Measurements from ENCODE around the gene DYNC1I1.

DYNC1I1 gene

GRCh38 chr7:95874129-95874528 lies 101.8 kb downstream of the DYNC1I1 start:
- CTCF ChIA-PET: interaction anchor here (0.9 to 1.3 kb wide), 4 partner anchors 10 to 184 kb away, joined by 3 to 6 read pairs (median 4); no protein-coding TSS in a partner anchor
- TF ChIP-seq CTCF (IDR thresholded peaks at IDR 0.05; ENCODE audit: control extremely low read depth, extremely low read depth, low read depth, missing control alignments): no peak
- no peak for DNase-seq (ENCODE audit: extremely low spot score)
- POLR2A ChIA-PET: no interaction called here

- CTCF ChIA-PET: interaction anchor here (0.9 to 1.3 kb wide), 3 partner anchors 11 to 184 kb away, joined by 3 to 6 read pairs (median 4); no protein-coding TSS in a partner anchor
- no peak for DNase-seq (ENCODE audit: extremely low spot score)
- POLR2A ChIA-PET: no interaction called here
- TF ChIP-seq CTCF (IDR thresholded peaks at IDR 0.05; ENCODE audit: control extremely low read depth, extremely low read depth, low read depth, missing control alignments): no peak
These were observed 102.3 kb downstream of the DYNC1I1 start for GRCh38 chr7:95874541-95875265.

GRCh38 chr7:95875519-95875918 lies 103.2 kb downstream of the DYNC1I1 start:
- ChIA-PET POLR2A (no interaction called here), CTCF (no interaction called here)
- TF ChIP-seq CTCF (IDR thresholded peaks at IDR 0.05; ENCODE audit: control extremely low read depth, extremely low read depth, low read depth, missing control alignments): no peak
- no peak for DNase-seq (ENCODE audit: extremely low spot score)

GRCh38 chr7:95878677-95879076 lies 106.3 kb downstream of the DYNC1I1 start:
- CTCF ChIA-PET: interaction anchor here (1.3 to 3.6 kb wide), 3 partner anchors 14 to 155 kb away, joined by 3 to 11 read pairs (median 4); no protein-coding TSS in a partner anchor
- POLR2A ChIA-PET: no interaction called here
- DNase-seq (ENCODE audit: extremely low spot score): no peak
- no peak for TF ChIP-seq CTCF (IDR thresholded peaks at IDR 0.05; ENCODE audit: control extremely low read depth, extremely low read depth, low read depth, missing control alignments)

GRCh38 chr7:95881597-95881996 lies 109.2 kb downstream of the DYNC1I1 start:
- CTCF ChIA-PET: interaction anchor here (1.7 kb wide), 1 partner anchor 10 kb away, joined by 6 read pairs; no protein-coding TSS in a partner anchor
- POLR2A ChIA-PET: no interaction called here
- DNase-seq (ENCODE audit: extremely low spot score): no peak
- no peak for TF ChIP-seq CTCF (IDR thresholded peaks at IDR 0.05; ENCODE audit: control extremely low read depth, extremely low read depth, low read depth, missing control alignments)

GRCh38 chr7:95883217-95883616 lies 110.9 kb downstream of the DYNC1I1 start:
- POLR2A ChIA-PET: no interaction called here
- CTCF ChIA-PET: no interaction called here
- TF ChIP-seq CTCF (IDR thresholded peaks at IDR 0.05; ENCODE audit: control extremely low read depth, extremely low read depth, low read depth, missing control alignments): no peak
- DNase-seq (ENCODE audit: extremely low spot score): no peak

Measured in GM10248 (cell line).